Adipocyte (in vitro differentiated cells): Measurements from ENCODE around the gene REXO5.

ENCODE experiments used
- DNase-seq: peaks from one replicate; pipeline ENCODE4 v3.0.0-alpha.2; 2015; ENCODE audit warnings: low read depth
- H3K27me3 ChIP-seq: replicated peaks from 2 replicates; pipeline ENCODE4 v1.7.0; 2013; ENCODE audit warnings: mild to moderate bottlenecking, low read length, moderate library complexity; ENCODE audit not compliant: control insufficient read depth, insufficient read depth
- H3K36me3 ChIP-seq: 2 replicates; pipeline ENCODE4 v1.7.0; 2013; ENCODE audit warnings: low read length, mild to moderate bottlenecking, moderate library complexity; ENCODE audit not compliant: control insufficient read depth, insufficient read depth, severe bottlenecking
- H3K4me1 ChIP-seq: 2 replicates; pipeline ENCODE4 v1.7.0; 2013; ENCODE audit warnings: mild to moderate bottlenecking, low read length, moderate library complexity; ENCODE audit not compliant: control insufficient read depth, insufficient read depth
- H3K4me3 ChIP-seq: 2 replicates; pipeline ENCODE4 v1.7.0; 2013; ENCODE audit warnings: mild to moderate bottlenecking, low read length, moderate library complexity
- H3K9ac ChIP-seq: 2 replicates; pipeline ENCODE4 v1.7.0; 2013; ENCODE audit warnings: mild to moderate bottlenecking, low read length, moderate library complexity
- H3K9me3 ChIP-seq: 2 replicates; pipeline ENCODE4 v1.7.0; 2013; ENCODE audit warnings: mild to moderate bottlenecking, low read length, moderate library complexity; ENCODE audit not compliant: control insufficient read depth

REXO5 gene

GRCh38 chr16:20773679-20774078, 32.6 kb upstream of the REXO5 start:
- no peaks in the 10 kb centered on the region for H3K9me3 ChIP-seq
- no peak for DNase-seq
- H3K4me3 ChIP-seq = no peak overlapping the region
- H3K4me1 ChIP-seq = no peaks in the 10 kb centered on the region
- no peak overlapping the region for H3K9ac ChIP-seq
- H3K27me3 ChIP-seq = no peaks in the 10 kb centered on the region
- H3K36me3 ChIP-seq = no peaks in the 10 kb centered on the region

- H3K27me3 ChIP-seq = no peaks in the 10 kb centered on the region
- DNase-seq = peak; percentile 54
- no peak overlapping the region for H3K4me3 ChIP-seq
- no peaks in the 10 kb centered on the region for H3K4me1 ChIP-seq
- no peak overlapping the region for H3K9ac ChIP-seq
- no peaks in the 10 kb centered on the region for H3K36me3 ChIP-seq
- H3K9me3 ChIP-seq = no peaks in the 10 kb centered on the region
These were observed 31.5 kb upstream of the REXO5 start for GRCh38 chr16:20774703-20775362.

DNA sequence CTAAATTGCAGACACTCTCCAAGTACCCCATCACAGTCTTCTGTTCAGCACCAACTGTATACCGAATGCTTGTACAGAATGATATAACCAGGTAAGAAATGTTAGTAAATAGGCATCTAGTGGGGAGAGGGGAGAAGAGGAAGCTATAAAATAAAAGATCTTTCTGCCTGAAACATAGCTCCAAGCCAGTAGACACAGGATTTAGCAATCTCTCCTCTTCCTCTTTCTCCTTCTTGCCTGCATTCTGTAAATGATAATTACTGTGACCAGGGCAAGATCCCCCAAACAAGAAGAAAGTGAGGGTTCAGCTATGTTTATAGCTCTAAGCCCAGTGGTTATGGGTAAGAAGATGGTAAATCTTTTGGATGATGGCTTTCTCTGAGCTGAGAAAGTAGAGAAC, 24.6 kb upstream of the REXO5 start:
- Histone ChIP-seq H3K27me3 (peaks cover 5% of the 10 kb centered on the region), H3K36me3 (no peaks in the 10 kb centered on the region), H3K4me3 (no peak overlapping the region), H3K9ac (no peak overlapping the region), H3K9me3 (no peaks in the 10 kb centered on the region), H3K4me1 (no peaks in the 10 kb centered on the region)
- no peak for DNase-seq

- Histone ChIP-seq H3K4me3 (no peak overlapping the region), H3K9ac (no peak overlapping the region), H3K4me1 (no peaks in the 10 kb centered on the region), H3K36me3 (no peaks in the 10 kb centered on the region), H3K9me3 (no peaks in the 10 kb centered on the region), H3K27me3 (peaks cover 5% of the 10 kb centered on the region)
- DNase-seq = no peak
These were observed 23.9 kb upstream of the REXO5 start for GRCh38 chr16:20782470-20782869.

DNA sequence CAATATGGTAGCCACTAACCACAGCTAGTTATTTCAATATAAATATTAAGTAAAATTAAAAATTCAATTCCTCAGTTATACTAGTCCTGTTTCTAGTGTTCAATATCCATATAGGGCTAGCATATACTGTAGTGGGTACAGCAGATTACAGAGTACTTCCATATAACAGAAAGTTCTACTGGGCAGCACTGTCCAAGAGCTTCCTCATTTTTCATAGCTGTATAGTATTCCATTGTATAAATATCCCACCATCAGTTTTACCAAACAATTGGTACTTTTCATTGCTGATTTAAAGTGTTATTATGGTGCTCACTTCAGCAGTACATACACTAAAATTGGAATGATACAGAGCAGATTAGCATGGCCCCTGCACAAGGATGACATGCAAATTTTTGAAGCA, 22.1 kb upstream of the REXO5 start:
- Histone ChIP-seq H3K9me3 (no peaks in the 10 kb centered on the region), H3K4me1 (no peaks in the 10 kb centered on the region), H3K4me3 (no peak overlapping the region), H3K9ac (no peak overlapping the region), H3K36me3 (no peaks in the 10 kb centered on the region), H3K27me3 (peaks cover 5% of the 10 kb centered on the region)
- no peak for DNase-seq

DNA sequence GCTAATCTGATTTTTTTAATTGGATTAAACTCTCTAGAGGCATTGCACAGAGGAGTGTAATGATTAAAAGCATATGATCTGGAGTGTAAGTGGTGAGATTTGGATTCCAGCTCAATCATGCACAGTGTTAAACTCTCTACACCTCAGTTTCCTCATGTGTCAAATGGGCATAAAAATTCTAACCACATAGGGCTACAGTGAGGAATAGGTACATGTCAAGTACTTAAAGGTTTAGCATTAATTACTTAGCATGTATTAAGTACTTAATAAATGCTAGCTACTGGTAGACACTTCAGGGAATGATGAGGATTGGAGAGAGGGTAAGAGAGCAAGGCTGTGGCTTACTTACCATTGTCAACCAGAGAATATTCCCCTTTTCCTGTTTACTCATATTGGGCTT, 17.2 kb upstream of the REXO5 start:
- Histone ChIP-seq H3K4me3 (no peak overlapping the region), H3K4me1 (no peaks in the 10 kb centered on the region), H3K9ac (no peak overlapping the region), H3K36me3 (no peaks in the 10 kb centered on the region), H3K27me3 (no peaks in the 10 kb centered on the region), H3K9me3 (no peaks in the 10 kb centered on the region)
- DNase-seq = no peak

GRCh38 chr16:20791923-20792612, 14.3 kb upstream of the REXO5 start:
- Histone ChIP-seq H3K4me1 (no peaks in the 10 kb centered on the region), H3K27me3 (no peaks in the 10 kb centered on the region), H3K4me3 (no peak overlapping the region), H3K9me3 (no peaks in the 10 kb centered on the region), H3K36me3 (peaks cover under 1% of the 10 kb centered on the region), H3K9ac (no peak overlapping the region)
- peak; percentile 3 for DNase-seq

GRCh38 chr16:20798364-20798763, 8.0 kb upstream of the REXO5 start:
- no peaks in the 10 kb centered on the region for H3K4me1 ChIP-seq

DNA sequence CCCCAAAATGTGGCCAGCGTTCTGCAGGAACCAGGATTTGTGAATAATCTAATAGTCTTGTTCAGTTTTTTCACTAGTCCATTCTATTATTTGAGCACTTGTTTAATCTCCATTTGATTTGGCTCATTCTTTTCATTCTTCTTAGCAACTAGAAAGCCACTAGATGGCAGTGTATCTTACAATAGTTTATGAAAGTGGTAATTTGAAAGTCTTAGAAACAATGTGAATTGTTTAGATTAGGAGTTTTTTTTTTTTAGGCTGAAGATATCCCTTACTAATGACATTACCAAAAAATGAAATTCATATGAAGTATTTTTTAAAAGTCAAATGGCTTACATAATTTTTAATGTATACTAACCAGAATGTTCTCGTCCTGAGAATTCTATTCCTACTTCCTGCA, 6.7 kb upstream of the REXO5 start:
- H3K27me3 ChIP-seq = no peaks in the 10 kb centered on the region
- peak overlapping the region; percentile 37 for H3K9ac ChIP-seq

More at GRCh38 chr16:20798364-20798763, 8.0 kb upstream of the REXO5 start:
- DNase-seq = no peak
- Histone ChIP-seq H3K36me3 (peaks cover 30% of the 10 kb centered on the region), H3K9ac (no peak overlapping the region), H3K9me3 (no peaks in the 10 kb centered on the region), H3K4me3 (no peak overlapping the region), H3K27me3 (no peaks in the 10 kb centered on the region)

GRCh38 chr16:20801278-20801677, 5.0 kb upstream of the REXO5 start:
- Histone ChIP-seq H3K9me3 (no peaks in the 10 kb centered on the region), H3K4me3 (no peak overlapping the region)

More for the DNA sequence above, 6.7 kb upstream of the REXO5 start:
- peak; percentile 81 for DNase-seq
- Histone ChIP-seq H3K9me3 (no peaks in the 10 kb centered on the region), H3K4me1 (no peaks in the 10 kb centered on the region), H3K36me3 (peaks cover 30% of the 10 kb centered on the region), H3K4me3 (no peak overlapping the region)

GRCh38 chr16:20803192-20803560, 3.2 kb upstream of the REXO5 start:
- Histone ChIP-seq H3K4me1 (peaks cover 3% of the 10 kb centered on the region), H3K9me3 (no peaks in the 10 kb centered on the region), H3K9ac (no peak overlapping the region), H3K36me3 (peaks cover 19% of the 10 kb centered on the region), H3K4me3 (no peak overlapping the region), H3K27me3 (no peaks in the 10 kb centered on the region)
- DNase-seq = peak; percentile 27

More at GRCh38 chr16:20801278-20801677, 5.0 kb upstream of the REXO5 start:
- Histone ChIP-seq H3K27me3 (no peaks in the 10 kb centered on the region), H3K36me3 (peaks cover 30% of the 10 kb centered on the region), H3K4me1 (no peaks in the 10 kb centered on the region), H3K9ac (no peak overlapping the region)
- no peak for DNase-seq
